Neural cell (in vitro differentiated cells): Measurements from ENCODE around the gene MINDY3.

Experiments
- EP300 ChIP-seq: fragments of 450-650 bp; conservative IDR thresholded peaks from 2 replicates; pipeline ENCODE4 v1.6.1; 2014; ENCODE audit warnings: antibody characterized with exemption, mild to moderate bottlenecking, moderate library complexity; ENCODE audit not compliant: poor library complexity, severe bottlenecking
- SMC3 ChIP-seq: fragments of 450-650 bp; conservative IDR thresholded peaks from 2 replicates; pipeline ENCODE4 v1.6.1; 2014; ENCODE audit warnings: antibody characterized with exemption, mild to moderate bottlenecking, moderate library complexity; ENCODE audit not compliant: poor library complexity
- TF ChIP-seq, protein P1 (sequence below): IDR thresholded peaks from 2 replicates; pipeline ENCODE4 v1.6.1; 2012; ENCODE audit warnings: borderline replicate concordance
- TF ChIP-seq, protein P2 (sequence below): fragments of 450-650 bp; IDR thresholded peaks from 2 replicates; pipeline ENCODE4 v1.5.1; 2014; ENCODE audit warnings: antibody characterized with exemption, mild to moderate bottlenecking, moderate library complexity; ENCODE audit not compliant: poor library complexity, severe bottlenecking

DNA sequence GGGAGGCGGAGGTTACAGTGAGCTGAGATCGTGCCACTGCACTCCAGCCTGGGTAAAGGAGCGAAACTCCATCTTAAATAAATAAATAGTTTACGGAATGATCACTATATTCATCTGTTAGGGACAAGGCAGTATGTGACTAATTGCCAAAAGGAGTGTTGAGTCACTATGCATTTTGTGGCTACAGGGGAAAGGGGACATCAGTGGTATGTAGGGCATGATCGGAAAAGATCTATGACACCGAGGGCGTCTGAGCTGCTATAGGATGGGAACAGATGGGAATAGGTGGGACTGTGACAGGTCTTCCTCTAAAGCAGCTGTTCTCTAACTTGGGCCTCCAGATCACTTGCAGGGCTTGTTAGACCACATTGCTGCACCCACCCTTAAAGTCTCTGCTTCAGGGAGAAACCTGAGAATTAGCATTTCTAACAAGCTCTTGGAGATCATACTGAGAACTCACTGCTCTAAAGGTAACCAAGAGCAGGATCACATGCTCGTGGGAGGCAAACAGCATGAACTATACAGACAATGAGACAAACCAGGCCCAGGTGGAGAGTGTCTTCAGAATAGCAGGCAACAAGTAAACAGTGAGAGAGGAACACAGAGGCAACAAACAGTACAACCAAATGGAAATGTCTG, 75.5 kb downstream of the MINDY3 start:
- TF ChIP-seq, protein P1, sequence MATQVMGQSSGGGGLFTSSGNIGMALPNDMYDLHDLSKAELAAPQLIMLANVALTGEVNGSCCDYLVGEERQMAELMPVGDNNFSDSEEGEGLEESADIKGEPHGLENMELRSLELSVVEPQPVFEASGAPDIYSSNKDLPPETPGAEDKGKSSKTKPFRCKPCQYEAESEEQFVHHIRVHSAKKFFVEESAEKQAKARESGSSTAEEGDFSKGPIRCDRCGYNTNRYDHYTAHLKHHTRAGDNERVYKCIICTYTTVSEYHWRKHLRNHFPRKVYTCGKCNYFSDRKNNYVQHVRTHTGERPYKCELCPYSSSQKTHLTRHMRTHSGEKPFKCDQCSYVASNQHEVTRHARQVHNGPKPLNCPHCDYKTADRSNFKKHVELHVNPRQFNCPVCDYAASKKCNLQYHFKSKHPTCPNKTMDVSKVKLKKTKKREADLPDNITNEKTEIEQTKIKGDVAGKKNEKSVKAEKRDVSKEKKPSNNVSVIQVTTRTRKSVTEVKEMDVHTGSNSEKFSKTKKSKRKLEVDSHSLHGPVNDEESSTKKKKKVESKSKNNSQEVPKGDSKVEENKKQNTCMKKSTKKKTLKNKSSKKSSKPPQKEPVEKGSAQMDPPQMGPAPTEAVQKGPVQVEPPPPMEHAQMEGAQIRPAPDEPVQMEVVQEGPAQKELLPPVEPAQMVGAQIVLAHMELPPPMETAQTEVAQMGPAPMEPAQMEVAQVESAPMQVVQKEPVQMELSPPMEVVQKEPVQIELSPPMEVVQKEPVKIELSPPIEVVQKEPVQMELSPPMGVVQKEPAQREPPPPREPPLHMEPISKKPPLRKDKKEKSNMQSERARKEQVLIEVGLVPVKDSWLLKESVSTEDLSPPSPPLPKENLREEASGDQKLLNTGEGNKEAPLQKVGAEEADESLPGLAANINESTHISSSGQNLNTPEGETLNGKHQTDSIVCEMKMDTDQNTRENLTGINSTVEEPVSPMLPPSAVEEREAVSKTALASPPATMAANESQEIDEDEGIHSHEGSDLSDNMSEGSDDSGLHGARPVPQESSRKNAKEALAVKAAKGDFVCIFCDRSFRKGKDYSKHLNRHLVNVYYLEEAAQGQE = no peak
- TF ChIP-seq, protein P2, sequence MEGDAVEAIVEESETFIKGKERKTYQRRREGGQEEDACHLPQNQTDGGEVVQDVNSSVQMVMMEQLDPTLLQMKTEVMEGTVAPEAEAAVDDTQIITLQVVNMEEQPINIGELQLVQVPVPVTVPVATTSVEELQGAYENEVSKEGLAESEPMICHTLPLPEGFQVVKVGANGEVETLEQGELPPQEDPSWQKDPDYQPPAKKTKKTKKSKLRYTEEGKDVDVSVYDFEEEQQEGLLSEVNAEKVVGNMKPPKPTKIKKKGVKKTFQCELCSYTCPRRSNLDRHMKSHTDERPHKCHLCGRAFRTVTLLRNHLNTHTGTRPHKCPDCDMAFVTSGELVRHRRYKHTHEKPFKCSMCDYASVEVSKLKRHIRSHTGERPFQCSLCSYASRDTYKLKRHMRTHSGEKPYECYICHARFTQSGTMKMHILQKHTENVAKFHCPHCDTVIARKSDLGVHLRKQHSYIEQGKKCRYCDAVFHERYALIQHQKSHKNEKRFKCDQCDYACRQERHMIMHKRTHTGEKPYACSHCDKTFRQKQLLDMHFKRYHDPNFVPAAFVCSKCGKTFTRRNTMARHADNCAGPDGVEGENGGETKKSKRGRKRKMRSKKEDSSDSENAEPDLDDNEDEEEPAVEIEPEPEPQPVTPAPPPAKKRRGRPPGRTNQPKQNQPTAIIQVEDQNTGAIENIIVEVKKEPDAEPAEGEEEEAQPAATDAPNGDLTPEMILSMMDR = no peak
- no peak for TF ChIP-seq EP300
- TF ChIP-seq SMC3 = no peak
